Liver (tissue), 9 donors: ENCODE data around the gene RPS6KA2. TPM values are rescaled to one million over a fixed set of nuclear protein-coding genes. Genes with fewer than 3 reads are reported as not detected.

Source experiments
- DNase-seq: peaks from one replicate; pipeline ENCODE4 v3.0.0-alpha.2; 2017; ENCODE audit warnings: low spot score
- H3K27ac ChIP-seq, 2 donors: one replicate each; pipeline ENCODE4 v1.7.0; 2013; ENCODE audit warnings: inconsistent platforms in 2 of 2, low read length in 2 of 2, control low read depth in 1 of 2, low read depth in 1 of 2, mild to moderate bottlenecking in 1 of 2
- H3K27me3 ChIP-seq, 4 donors: one replicate each; pipeline versions ENCODE4 v1.6.1 to v1.7.0; 2013; ENCODE audit warnings: low read length in 3 of 4, inconsistent platforms in 1 of 4, mild to moderate bottlenecking in 1 of 4, moderate library complexity in 1 of 4; ENCODE audit not compliant: control insufficient read depth in 4 of 4, insufficient read depth in 4 of 4
- H3K36me3 ChIP-seq, 4 donors: one replicate each; pipeline versions ENCODE4 v1.6.1 to v1.7.0; 2013; ENCODE audit warnings: low read length in 3 of 4, mild to moderate bottlenecking in 3 of 4, low read depth in 1 of 4, moderate library complexity in 1 of 4; ENCODE audit not compliant: control insufficient read depth in 4 of 4, insufficient read depth in 3 of 4
- H3K4me1 ChIP-seq, 4 donors: one replicate each; pipeline versions ENCODE4 v1.6.1 to v1.7.0; 2013; ENCODE audit warnings: low read length in 3 of 4, mild to moderate bottlenecking in 3 of 4, moderate library complexity in 1 of 4; ENCODE audit not compliant: control insufficient read depth in 4 of 4, insufficient read depth in 4 of 4
- H3K4me3 ChIP-seq, 3 donors: one replicate each; pipeline versions ENCODE4 v1.6.1 to v1.7.0; 2013; ENCODE audit warnings: low read length in 3 of 3, control low read depth in 1 of 3, low read depth in 1 of 3, mild to moderate bottlenecking in 1 of 3
- H3K9ac ChIP-seq, 2 donors: one replicate each; pipeline ENCODE4 v1.7.0; 2013; ENCODE audit warnings: low read length in 2 of 2, mild to moderate bottlenecking in 2 of 2, moderate library complexity in 2 of 2, control low read depth in 1 of 2, low read depth in 1 of 2
- H3K9me3 ChIP-seq, 4 donors: one replicate each; pipeline versions ENCODE4 v1.6.1 to v1.7.0; 2013; ENCODE audit warnings: low read length in 3 of 4; ENCODE audit not compliant: control insufficient read depth in 4 of 4
- EGR1 ChIP-seq, 2 donors: IDR thresholded peaks; 2 replicates each; pipeline ENCODE4 v1.6.1; 2016 to 2018; ENCODE audit warnings: antibody characterized with exemption in 2 of 2, low read depth in 2 of 2
- FOXA1 ChIP-seq: IDR thresholded peaks from 2 replicates; pipeline ENCODE4 v1.6.1; 2016; ENCODE audit warnings: antibody characterized with exemption
- FOXA2 ChIP-seq: IDR thresholded peaks from 2 replicates; pipeline ENCODE4 v1.6.1; 2016; ENCODE audit warnings: antibody characterized with exemption
- GABPA ChIP-seq, 2 donors: IDR thresholded peaks in 1 of 2; conservative IDR thresholded peaks in 1 of 2; 2 replicates each; pipeline ENCODE4 v1.6.1; 2016; ENCODE audit warnings: antibody characterized with exemption in 2 of 2, mild to moderate bottlenecking in 1 of 2, moderate library complexity in 1 of 2
- HNF4A ChIP-seq, 2 donors: conservative IDR thresholded peaks; 2 replicates each; pipeline ENCODE4 v1.6.1; 2016; ENCODE audit warnings: antibody characterized with exemption in 2 of 2, mild to moderate bottlenecking in 2 of 2
- JUND ChIP-seq, 2 donors: IDR thresholded peaks; 2 replicates each; pipeline ENCODE4 v1.6.1; 2016; ENCODE audit warnings: antibody characterized with exemption in 2 of 2
- NR2F2 ChIP-seq: IDR thresholded peaks from 2 replicates; pipeline ENCODE4 v1.6.1; 2016; ENCODE audit warnings: antibody characterized with exemption
- RAD21 ChIP-seq, 2 donors: IDR thresholded peaks; 2 replicates each; pipeline ENCODE4 v1.6.1; 2016; ENCODE audit warnings: antibody characterized with exemption in 2 of 2, mild to moderate bottlenecking in 2 of 2
- RXRA ChIP-seq, 2 donors: IDR thresholded peaks; 2 replicates each; pipeline ENCODE4 v1.6.1; 2017 to 2018; ENCODE audit warnings: antibody characterized with exemption in 2 of 2, mild to moderate bottlenecking in 1 of 2
- SP1 ChIP-seq: IDR thresholded peaks from 2 replicates; pipeline ENCODE4 v1.6.1; 2018; ENCODE audit warnings: antibody characterized with exemption, mild to moderate bottlenecking
- TAF1 ChIP-seq: conservative IDR thresholded peaks from 2 replicates; pipeline ENCODE4 v1.6.1; 2016; ENCODE audit warnings: antibody characterized with exemption, mild to moderate bottlenecking
- WGBS: extraction: QIAGEN DNeasy Blood & Tissue Kit; methylation state at CpG from one replicate; pipeline ENCODE4 v1.1.7; 2013; 5-methylcytosine and 5-hydroxymethylcytosine counted together
- polyA plus RNA-seq, 2 donors: library from polyadenylated mRNA; stranded (reverse) in 1 of 2; unstranded in 1 of 2; fragments of 200-250 nt in 1 of 2; fragments of >200 nt in 1 of 2; fragmentation: Nextera tagmentation in 1 of 2; extraction: Ambion mirVana in 1 of 2; gene quantifications; one replicate each; pipeline versions ENCODE4 v1.2.1 to v1.2.3, GENCODE V29; 2013 to 2015
- total RNA-seq, 2 donors: library from RNA; depleted of rRNA; stranded (reverse); fragments of >200 nt; gene quantifications; one replicate each; pipeline ENCODE4 v1.2.3, GENCODE V29; 2014
- TF ChIP-seq, protein P1 (sequence below): IDR thresholded peaks from 2 replicates; pipeline ENCODE4 v1.6.1; 2016; ENCODE audit warnings: antibody characterized with exemption
- TF ChIP-seq, protein P2 (sequence below): fragments of 150-350 bp; IDR thresholded peaks from 2 replicates; pipeline ENCODE4 v1.5.1; 2017; ENCODE audit warnings: improper control_type of control experiment, low read depth, low read length; ENCODE audit not compliant: missing input control
- donor health status: healthy.
- donor health status: healthy.
- donor health status: healthy.
- donor health status: healthy.
- donor health status: healthy.

Gene RPS6KA2
- total and polyA plus RNA-seq, 4 donors: 2.5 to 9.0 (median 5.0) TPM

DNA sequence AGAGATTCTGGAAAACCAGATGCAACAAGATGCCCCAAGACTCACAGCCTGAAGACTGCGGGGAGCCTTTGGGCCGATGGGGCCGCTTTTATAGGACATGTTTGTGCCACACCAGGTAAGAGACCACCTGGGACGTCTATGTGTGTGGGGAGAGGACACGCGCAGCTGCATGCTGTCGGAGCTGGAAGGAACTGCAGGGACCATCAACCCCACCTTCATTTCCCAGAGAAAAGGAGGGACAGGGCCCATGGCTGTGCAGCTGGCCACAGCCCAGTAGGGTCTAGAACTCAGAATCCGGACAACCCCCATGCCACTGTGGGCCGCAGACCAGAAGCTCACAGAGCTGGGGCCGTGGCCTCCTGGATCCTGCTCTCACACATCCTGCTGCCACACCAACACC, 144.0 kb downstream of the RPS6KA2 start (continued):
- TF ChIP-seq SP1 (no peak), EGR1 (IDR thresholded peaks at IDR 0.05; ENCODE audit: low read depth in 2 of 2) (no peak)

DNA sequence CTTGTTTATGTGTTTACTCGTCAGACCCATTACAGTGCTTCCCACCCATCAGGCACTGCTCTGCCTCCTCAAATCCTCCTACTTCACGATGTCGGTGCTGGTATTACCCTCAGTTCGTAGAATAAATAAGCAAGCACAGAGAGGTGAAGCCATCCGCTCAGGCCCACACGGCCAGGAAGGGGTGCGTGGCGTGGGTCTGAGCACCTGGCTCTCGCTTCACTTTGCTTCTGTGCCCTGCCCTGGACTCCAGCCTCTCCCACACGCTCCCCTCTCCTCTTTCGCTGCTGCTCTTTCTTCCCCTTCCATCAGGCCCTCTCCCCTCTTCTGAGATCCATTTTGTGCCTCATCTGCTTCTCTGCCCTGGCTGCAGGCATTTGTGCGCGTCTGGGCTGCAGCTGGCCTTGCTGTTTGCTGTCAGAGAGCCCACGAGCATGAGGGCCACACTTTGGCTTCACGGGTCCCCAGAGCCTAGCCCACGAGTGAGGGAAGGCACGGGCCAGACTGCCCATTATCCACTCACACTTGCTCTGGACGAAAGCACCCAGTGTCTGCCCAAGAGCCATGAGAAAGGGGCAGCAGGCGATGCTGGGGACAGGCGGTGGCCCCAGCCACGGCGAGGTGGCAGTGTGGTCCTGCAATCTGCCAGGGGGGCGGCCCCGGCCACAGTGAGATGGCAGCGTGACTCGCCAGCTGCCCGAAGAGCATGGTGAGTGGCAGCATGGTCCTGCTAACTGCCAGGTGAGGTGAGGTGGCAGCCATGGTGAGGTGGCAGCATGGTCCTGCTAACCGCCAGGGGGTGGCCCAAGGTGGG, 148.1 kb downstream of the RPS6KA2 start:
- 97% methylated on average over 28 of the region's 28 CpGs for WGBS
- H3K9ac ChIP-seq: no peak overlapping the region
- TF ChIP-seq, protein P1, sequence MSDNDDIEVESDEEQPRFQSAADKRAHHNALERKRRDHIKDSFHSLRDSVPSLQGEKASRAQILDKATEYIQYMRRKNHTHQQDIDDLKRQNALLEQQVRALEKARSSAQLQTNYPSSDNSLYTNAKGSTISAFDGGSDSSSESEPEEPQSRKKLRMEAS: no peak
- no peak for TF ChIP-seq HNF4A (conservative IDR thresholded peaks at IDR 0.05)
- no peak for TF ChIP-seq GABPA (IDR thresholded peaks at IDR 0.05 in 1 of 2, conservative IDR thresholded peaks at IDR 0.05 in 1 of 2)
- no peak for TF ChIP-seq RXRA (IDR thresholded peaks at IDR 0.05)
- no peak for TF ChIP-seq FOXA2
- TF ChIP-seq EGR1 (IDR thresholded peaks at IDR 0.05; ENCODE audit: low read depth in 2 of 2): no peak
- no peak for TF ChIP-seq SP1
- TF ChIP-seq JUND (IDR thresholded peaks at IDR 0.05): no peak
- TF ChIP-seq, protein P2, sequence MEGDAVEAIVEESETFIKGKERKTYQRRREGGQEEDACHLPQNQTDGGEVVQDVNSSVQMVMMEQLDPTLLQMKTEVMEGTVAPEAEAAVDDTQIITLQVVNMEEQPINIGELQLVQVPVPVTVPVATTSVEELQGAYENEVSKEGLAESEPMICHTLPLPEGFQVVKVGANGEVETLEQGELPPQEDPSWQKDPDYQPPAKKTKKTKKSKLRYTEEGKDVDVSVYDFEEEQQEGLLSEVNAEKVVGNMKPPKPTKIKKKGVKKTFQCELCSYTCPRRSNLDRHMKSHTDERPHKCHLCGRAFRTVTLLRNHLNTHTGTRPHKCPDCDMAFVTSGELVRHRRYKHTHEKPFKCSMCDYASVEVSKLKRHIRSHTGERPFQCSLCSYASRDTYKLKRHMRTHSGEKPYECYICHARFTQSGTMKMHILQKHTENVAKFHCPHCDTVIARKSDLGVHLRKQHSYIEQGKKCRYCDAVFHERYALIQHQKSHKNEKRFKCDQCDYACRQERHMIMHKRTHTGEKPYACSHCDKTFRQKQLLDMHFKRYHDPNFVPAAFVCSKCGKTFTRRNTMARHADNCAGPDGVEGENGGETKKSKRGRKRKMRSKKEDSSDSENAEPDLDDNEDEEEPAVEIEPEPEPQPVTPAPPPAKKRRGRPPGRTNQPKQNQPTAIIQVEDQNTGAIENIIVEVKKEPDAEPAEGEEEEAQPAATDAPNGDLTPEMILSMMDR: no peak
- no peaks in the 10 kb centered on the region for H3K4me1 ChIP-seq
- peaks cover 0 to 7% (median 0%) of the 10 kb centered on the region in 4 donors for H3K36me3 ChIP-seq
- H3K27ac ChIP-seq: no peak overlapping the region
- no peaks in the 10 kb centered on the region for H3K9me3 ChIP-seq
- no peak overlapping the region for H3K4me3 ChIP-seq
- H3K27me3 ChIP-seq: no peaks in the 10 kb centered on the region
- DNase-seq: no peak

DNA sequence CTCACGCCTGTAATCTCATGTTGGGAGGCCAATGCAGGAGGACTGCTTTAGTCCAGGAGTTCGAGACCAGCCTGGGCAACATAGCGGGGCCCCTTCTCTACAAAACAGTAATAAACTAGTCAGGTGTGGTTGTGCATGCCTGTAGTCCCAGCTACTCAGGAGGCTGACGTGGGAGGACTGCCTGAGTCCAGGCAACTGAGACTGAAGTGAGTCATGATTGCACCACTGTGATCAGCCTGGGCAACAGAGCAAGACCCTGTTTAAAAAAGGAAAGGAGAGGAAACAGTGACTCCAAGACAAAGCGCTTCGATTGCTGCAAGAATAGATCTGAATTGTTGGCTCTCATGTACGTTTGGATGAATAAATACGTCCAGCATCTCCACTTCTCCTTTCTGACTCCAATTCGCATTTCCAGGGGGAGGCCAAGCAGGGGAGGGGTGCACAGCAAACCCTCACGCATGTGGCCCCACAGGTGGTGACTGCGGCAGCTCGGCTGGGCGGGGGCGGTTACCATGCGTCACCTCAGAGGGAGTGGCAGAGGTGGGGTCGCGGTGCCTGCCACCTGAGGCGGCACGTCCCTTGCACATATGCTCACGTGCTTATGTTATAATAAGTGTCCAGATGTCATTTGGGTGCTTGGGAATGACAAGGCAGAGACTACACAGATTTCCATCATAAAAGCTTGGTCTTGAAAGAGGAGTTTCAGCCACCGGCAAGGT, 149.2 kb downstream of the RPS6KA2 start:
- TF ChIP-seq EGR1 (IDR thresholded peaks at IDR 0.05; ENCODE audit: low read depth in 2 of 2) (no peak), HNF4A (conservative IDR thresholded peaks at IDR 0.05) (no peak), TAF1 (no peak), JUND (IDR thresholded peaks at IDR 0.05) (no peak), GABPA (IDR thresholded peaks at IDR 0.05 in 1 of 2, conservative IDR thresholded peaks at IDR 0.05 in 1 of 2) (no peak), RAD21 (IDR thresholded peaks at IDR 0.05) (no peak), NR2F2 (no peak), RXRA (IDR thresholded peaks at IDR 0.05) (no peak), FOXA1 (no peak)
- TF ChIP-seq, protein P2: no peak
- TF ChIP-seq, protein P1: no peak
- Histone ChIP-seq H3K9me3 (no peaks in the 10 kb centered on the region), H3K27ac (no peak overlapping the region), H3K27me3 (no peaks in the 10 kb centered on the region), H3K36me3 (peaks cover 0 to 7% (median 1%) of the 10 kb centered on the region in 4 donors), H3K9ac (no peak overlapping the region), H3K4me1 (no peaks in the 10 kb centered on the region), H3K4me3 (no peak overlapping the region)
- 96% methylated on average over 21 of the region's 21 CpGs for WGBS
- DNase-seq: no peak
